SKM-1 treated with dmso at 0.1 percent for 144 hours (cell line): Measurements from ENCODE around the gene OBSCN.

Source experiments
- DNase-seq: peaks from one replicate; lab custom pipeline; 2025; ENCODE audit not compliant: unreplicated experiment; lab: John Stamatoyannopoulos, UW

Gene OBSCN

DNA sequence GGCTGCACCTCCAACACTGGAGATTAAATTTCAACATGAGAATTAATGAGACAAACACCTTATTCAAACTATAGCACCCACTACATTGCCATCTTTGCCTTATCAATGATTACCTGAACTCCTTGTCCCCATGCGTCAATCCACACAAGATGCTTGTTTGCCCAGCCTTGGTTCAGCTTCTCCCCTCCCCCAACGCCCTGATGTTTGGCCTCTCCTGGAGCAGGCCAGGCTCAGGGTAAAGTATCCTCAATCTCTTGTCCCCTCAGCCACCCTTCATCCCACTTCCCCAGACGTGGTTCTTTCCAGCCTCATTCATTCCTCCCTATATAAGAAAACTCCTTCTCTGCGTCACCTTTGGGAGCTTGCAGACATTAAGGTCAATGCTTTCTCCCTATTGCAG lies 220.6 kb downstream of the OBSCN start:
- no peak for DNase-seq
